ENCODE measurements around the gene PRG2.

GRCh38 chr11:57407010-57407920, 16.8 kb upstream of the PRG2 start:
- TF ChIP-seq JUN (IDR thresholded peaks at IDR 0.05) (no peak), CTCF (IDR thresholded peaks at IDR 0.05) (no peak), RAD21 (conservative IDR thresholded peaks at IDR 0.05 in 1 of 2, IDR thresholded peaks at IDR 0.05 in 1 of 2) (no peak), POLR2AphosphoS2 (conservative IDR thresholded peaks at IDR 0.05; ENCODE audit: low read length) (no peak), POLR2A (IDR thresholded peaks at IDR 0.05; ENCODE audit: low read length) (no peak), RCOR1 (IDR thresholded peaks at IDR 0.05; ENCODE audit: low read depth, low read length) (no peak), SREBF2 (IDR thresholded peaks at IDR 0.05) (no peak), ZFP36 (IDR thresholded peaks at IDR 0.05; ENCODE audit: borderline replicate concordance, partially characterized antibody) (no peak), TP53 (CRISPR knock-in tag; IDR thresholded peaks at IDR 0.05) (no peak), SMC3 (IDR thresholded peaks at IDR 0.05) (no peak), CHD2 (IDR thresholded peaks at IDR 0.05; ENCODE audit: low read length, partially characterized antibody) (no peak), HMGXB4 (CRISPR knock-in tag; IDR thresholded peaks at IDR 0.05; ENCODE audit: borderline replicate concordance) (no peak), MAFK (IDR thresholded peaks at IDR 0.05; ENCODE audit: partially characterized antibody) (no peak)
- TF ChIP-seq, protein P1, sequence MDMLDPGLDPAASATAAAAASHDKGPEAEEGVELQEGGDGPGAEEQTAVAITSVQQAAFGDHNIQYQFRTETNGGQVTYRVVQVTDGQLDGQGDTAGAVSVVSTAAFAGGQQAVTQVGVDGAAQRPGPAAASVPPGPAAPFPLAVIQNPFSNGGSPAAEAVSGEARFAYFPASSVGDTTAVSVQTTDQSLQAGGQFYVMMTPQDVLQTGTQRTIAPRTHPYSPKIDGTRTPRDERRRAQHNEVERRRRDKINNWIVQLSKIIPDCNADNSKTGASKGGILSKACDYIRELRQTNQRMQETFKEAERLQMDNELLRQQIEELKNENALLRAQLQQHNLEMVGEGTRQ (IDR thresholded peaks at IDR 0.05): no peak

Data from A549 (cell line).